HG03439 (cell line): ENCODE results near the gene ZFC3H1.
"Not testable (repeated sequence)": the region's sequence is repeated elsewhere in the genome, so short reads cannot be mapped to it uniquely, and the experiment has no call there.

ENCODE experiments used
- ATAC-seq: cut with Tn5 transposase; IDR thresholded peaks from one replicate; pipeline ENCODE4 v1.9.1; 2021; ENCODE audit warnings: mild to moderate bottlenecking, moderate library complexity; ENCODE audit not compliant: unreplicated experiment

The ZFC3H1 gene

DNA sequence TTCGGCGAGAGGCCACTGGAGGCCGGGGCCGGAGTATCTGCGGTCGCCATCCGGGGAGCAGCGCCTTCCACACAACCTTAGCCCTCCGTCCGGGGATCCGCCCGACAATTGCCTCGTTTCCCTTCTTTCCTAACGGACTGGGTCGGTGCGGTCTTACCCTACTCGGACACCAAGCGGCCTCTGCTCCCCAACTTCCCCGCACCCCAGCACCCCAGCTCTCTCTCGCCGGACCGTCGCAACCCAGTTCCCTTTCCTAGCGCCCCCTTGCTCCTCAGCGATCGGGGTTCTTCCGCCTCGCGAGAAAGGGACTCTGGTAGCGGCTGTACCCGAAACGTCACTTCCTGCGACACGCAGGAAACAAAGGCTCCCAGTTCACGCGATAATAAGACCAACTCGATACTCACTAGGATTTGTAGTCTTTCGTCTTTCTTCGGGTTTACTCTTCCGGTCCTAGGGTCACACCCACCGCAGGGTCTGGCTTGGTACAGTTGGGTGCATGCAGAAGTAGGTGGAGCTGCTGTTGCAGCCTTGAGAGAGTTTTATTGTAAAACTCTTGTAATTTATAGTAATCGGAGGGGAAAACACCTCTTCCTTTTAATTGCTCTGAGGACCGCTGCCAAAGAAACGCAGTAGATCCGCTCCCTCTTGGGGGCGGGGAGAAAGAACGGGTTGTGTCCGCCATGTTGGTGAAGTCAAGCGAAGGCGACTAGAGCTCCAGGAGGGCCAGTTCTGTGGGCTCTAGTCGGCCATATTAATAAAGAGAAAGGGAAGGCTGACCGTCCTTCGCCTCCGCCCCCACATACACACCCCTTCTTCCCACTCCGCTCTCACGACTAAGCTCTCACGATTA, at the start of gene ZFC3H1, which contains the start of gene THAP2:
Gene ZFC3H1, minus strand, starts transcription at position 288 of the 850 bp plus-strand sequence. Its CDS starts 238 bp downstream, at position 50.
Gene THAP2, plus strand, starts transcription at position 741 of the 850 bp plus-strand sequence. CDS start 209 bp downstream, outside the sequence.
- ATAC-seq, result peak; percentile 95

DNA sequence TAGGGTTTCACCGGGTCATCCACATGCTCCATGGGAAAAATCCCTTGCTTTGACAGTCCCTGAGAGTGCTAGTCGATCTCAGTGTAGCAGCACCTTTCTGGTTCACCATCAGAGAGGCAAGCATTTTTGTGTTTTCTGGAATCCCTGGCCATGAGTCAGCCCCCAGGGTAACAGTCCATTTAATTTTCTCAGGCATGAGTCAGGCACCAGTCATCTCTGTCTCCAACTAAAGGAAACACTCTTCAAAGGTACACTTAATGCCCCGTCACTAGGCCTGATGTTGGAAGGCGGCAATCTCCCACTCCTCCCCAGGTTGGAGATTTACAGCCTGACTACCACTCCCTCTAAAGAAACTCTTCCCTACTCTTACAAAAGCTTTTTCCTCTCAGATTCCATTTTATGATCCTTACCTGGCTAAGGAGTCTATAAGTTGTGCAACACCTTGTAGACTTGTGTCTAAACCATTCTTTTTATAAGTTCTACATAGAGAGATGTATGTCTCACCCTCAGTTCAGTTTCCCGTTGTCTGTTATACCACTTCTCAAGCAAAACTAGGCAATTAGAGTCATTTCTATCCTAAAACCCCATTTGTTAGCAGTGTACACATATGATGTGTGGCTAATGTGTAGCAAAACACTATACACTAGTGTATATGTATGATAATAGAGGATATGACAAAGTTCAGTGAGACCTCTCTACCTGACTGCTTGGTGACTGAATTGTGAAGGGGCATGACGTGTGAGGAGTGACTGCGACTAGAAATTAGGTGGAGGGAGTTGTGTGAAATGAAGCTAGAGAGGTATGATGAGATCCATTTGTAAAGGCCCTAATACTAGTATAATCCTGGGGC, 46.9 kb upstream of the ZFC3H1 start:
- no peak for ATAC-seq

GRCh38 chr12:71708658-71709057, 45.0 kb upstream of the ZFC3H1 start:
- no peak for ATAC-seq

GRCh38 chr12:71704920-71705319, 41.3 kb upstream of the ZFC3H1 start:
- no peak for ATAC-seq

- ATAC-seq, result no peak
Observed at GRCh38 chr12:71703206-71703605, 39.6 kb upstream of the ZFC3H1 start.

DNA sequence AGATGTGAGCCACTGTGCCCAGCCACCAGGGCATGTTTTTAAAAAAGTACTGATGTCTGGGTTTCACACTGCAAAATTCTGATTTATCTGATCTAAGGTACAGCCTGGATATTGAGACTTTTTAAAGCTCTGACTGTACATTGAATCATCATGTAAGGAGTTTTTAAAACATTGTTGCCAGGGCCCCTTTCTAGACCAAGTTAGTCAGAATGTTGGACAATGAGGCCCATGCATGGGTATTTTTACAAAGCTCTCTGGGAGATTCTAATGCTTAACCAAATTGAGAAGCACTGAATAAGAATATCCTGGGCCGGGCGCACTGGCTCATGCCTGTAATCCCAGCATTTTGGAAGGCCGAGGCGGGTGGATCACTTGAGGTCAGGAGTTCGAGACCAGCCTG, 38.9 kb upstream of the ZFC3H1 start:
- ATAC-seq, result no peak

DNA sequence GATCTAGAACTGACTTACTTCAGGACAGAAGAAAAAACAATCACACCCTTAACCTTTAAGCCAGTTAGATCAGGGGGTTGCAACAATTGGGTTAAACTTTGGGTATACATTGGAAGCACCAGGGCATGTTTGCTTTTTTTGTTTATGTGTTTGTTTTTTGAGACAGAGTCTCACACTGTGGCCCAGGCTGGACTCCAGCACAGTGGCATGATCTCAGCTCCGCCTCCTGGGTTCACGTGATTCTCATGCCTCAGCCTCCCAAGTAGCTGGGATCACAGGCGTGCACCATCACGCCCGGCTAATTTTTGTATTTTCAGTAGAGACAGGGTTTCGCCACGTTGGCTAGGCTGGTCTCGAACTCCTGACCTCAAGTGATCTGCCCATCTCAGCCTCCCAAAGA, 38.5 kb upstream of the ZFC3H1 start:
- ATAC-seq, result not testable (repeated sequence)

DNA sequence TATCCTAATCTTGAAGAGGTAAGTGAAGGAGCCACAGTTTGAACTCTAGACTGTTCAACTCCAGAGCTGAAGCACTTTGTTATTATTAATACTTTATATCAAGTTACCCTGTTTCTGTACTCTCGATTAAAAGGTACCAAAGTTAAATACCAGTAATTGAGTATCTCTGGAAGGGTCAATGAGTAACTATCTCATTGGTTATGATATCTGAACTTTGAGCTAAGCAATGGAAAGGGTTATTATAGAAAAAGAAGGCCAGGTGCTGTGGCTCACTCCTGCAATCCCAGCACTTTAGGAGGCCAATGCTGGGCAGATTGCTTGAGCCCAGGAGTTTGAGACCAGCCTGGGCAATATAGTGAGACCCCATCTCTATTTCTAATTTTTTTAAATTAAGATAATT, 32.1 kb upstream of the ZFC3H1 start:
- ATAC-seq, result no peak

DNA sequence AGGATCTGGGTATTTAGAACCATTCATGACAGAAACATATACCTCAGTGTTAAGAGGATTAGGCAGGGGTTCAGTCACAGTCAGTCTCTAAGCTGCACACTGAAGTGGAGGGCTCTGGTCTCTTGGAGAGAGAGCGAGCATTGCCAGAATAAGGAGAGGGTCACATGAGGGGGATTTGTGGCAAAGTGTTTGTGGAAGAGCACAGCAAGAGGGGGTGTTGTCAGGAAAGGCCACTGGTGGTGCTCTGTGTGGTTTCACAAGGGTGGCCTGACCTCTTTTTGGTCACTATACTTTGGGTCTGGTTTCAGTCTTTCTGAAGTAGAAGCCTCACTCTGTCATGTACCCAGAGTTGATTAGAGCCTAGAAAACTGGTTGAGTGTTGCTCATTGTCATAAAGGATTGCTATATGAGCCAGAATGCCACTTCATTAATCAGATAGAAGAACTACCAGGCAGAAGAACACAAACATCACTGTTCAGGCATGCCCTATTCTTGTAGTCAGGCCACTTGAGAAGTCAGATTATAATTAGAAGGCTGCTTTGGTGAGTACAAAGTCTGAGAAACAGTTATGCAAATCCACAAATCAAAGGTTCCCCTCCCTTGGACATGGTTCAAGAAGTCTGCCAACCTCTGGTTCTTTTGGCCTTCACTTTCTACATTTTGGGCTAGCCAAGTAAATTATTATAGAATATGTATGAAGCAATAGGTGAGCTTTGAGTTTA, 30.6 kb upstream of the ZFC3H1 start:
- peak; percentile 90 for ATAC-seq

DNA sequence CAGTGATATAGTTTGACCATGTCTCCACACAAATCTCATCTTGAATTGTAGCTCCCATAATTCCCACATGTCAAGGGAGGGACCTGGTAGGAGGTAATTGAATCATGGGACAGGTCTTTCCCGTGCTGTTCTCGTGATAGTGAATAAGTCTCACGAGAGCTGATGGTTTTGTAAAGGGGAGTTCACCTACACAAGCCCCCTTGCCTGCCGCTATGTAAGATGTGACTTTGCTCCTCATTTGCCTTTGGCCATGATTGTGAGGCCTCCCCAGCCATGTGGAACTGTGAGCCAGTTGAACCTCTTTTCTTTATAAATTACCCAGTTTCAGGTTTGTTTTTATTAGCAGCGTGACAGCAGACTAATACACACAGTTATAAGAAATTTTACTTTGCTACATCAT, 30.0 kb upstream of the ZFC3H1 start:
- peak; percentile 9 for ATAC-seq

GRCh38 chr12:71693126-71693525, 29.5 kb upstream of the ZFC3H1 start:
- no peak for ATAC-seq

GRCh38 chr12:71691504-71692129, 28.0 kb upstream of the ZFC3H1 start:
- no peak for ATAC-seq

GRCh38 chr12:71688961-71689570, 25.4 kb upstream of the ZFC3H1 start:
- ATAC-seq, result no peak

GRCh38 chr12:71687172-71687571, 23.5 kb upstream of the ZFC3H1 start:
- not testable (repeated sequence) for ATAC-seq

DNA sequence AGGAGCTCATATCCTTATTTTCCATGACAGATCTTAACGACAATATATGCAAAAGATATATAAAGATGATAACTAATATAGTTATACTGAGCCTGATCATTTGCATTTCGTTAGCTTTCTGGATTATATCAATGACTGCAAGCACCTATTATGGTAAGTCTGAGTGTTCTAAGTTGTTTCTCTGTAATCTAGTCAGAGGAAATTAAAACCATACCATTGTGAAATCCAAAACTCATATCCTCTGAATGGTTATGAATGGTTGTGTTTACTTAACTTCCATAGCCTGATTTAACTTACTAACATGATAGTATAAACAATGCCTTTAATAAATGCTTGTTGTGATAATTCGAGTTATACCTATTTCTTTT, 23.0 kb upstream of the ZFC3H1 start:
- ATAC-seq, result peak; percentile 3

DNA sequence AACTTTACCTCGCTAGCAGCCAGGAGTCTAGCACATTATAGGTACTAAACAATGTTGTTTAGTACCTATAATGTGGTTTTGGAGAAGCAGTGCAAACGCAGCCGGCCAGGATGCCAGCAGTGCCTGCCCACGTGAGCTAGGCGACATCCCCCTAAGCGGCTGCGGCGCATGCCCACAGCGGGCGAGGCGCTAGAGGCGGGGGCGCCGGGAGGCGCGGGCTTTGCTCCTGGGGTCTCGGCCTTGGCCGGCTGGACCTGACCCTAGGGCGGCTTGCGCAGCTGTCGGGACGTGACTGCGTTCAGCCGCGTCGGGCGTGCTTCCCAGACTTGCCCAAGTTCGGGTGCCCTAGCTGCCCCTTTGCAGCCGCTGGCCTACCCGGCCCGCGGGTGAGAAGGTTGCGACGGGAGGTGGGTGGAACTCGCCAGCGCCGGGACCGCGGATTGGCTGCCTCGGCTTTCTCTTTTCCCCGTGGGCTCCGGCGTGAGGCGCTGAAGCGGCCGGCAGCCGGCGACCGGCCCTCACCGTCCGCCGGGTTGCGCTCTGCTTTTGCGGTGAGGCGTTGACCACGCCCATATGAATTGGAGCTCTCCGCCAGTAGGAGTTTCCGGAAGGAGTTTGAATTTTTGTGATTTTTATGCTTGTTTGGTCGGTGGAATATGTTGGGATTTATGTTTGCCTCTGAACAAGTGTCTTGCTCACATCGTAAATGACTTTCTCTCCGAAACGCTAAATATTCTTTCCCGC, 22.4 kb upstream of the ZFC3H1 start, which contains the start of gene TMEM19:
Gene TMEM19, plus strand, starts transcription at position 169 of the 744 bp plus-strand sequence. CDS start 599 bp downstream, outside the sequence.
- ATAC-seq, result peak; percentile 93

GRCh38 chr12:71685312-71685906, 21.8 kb upstream of the ZFC3H1 start:
- no peak for ATAC-seq

- no peak for ATAC-seq
Observed at GRCh38 chr12:71684081-71684480, 20.4 kb upstream of the ZFC3H1 start.

DNA sequence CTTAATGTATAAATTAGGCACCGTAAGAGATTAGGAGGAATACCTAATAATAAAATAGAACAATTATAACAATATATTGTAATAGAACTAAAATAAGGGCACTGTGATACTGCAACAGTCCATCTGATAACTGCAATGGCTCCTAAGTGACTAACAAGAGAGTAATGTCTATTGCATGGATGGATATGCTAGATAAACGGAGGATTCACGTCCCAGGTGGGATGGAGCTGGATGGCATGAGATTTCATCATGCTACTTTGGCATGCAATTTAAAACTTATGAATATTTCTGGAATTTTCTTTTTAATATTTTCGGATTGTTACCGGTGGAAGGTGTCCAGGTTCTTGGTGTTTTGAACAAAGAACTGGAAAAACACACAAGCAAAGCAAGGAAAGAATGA, 20.0 kb upstream of the ZFC3H1 start:
- ATAC-seq, result no peak
